SK-N-MC (cell line): Measurements from ENCODE around the gene DPH7.
"Not testable (repeated sequence)": the region's sequence is repeated elsewhere in the genome, so short reads cannot be mapped to it uniquely, and the experiment has no call there.

Experiments used
- DNase-seq: peaks from one replicate; pipeline ENCODE4 v3.0.0-alpha.2; 2011; ENCODE audit warnings: low read depth, low spot score
- H3K27ac ChIP-seq: fragments of 200-600 bp; sonication (generic); 2 replicates; pipeline ENCODE4 v1.5.1; 2016; ENCODE audit warnings: mixed run types
- H3K36me3 ChIP-seq: fragments of 200-600 bp; sonication (generic); 2 replicates; pipeline ENCODE4 v1.6.1; 2017; ENCODE audit warnings: antibody characterized with exemption, low read length, mixed read lengths; ENCODE audit not compliant: insufficient read depth
- H3K4me3 ChIP-seq: fragments of 200-600 bp; sonication (generic); 2 replicates; pipeline ENCODE4 v1.5.1; 2016
- H3K9ac ChIP-seq: fragments of 200-600 bp; sonication (generic); 2 replicates; pipeline ENCODE4 v1.8.0; 2017; ENCODE audit warnings: mixed run types, mixed read lengths; ENCODE audit not compliant: insufficient read length
- H3K9me3 ChIP-seq: fragments of 200-600 bp; sonication (generic); 2 replicates; pipeline ENCODE4 v1.6.1; 2017; ENCODE audit warnings: low read depth, mild to moderate bottlenecking, antibody characterized with exemption, low read length, moderate library complexity, mixed read lengths
- EZH2 ChIP-seq: fragments of 200-600 bp; sonication (generic); IDR thresholded peaks from one replicate; pipeline ENCODE4 v1.6.1; 2017; ENCODE audit warnings: antibody characterized with exemption
- FOXP2 ChIP-seq: optimal IDR thresholded peaks from 2 replicates; pipeline ENCODE3; 2011; ENCODE audit warnings: mild to moderate bottlenecking, moderate library complexity; ENCODE audit not compliant: insufficient read depth; ENCODE audit errors: extremely low read length, control extremely low read depth
- POLR2AphosphoS5 ChIP-seq: IDR thresholded peaks from 2 replicates; pipeline ENCODE4 v1.6.1; 2012; ENCODE audit warnings: mild to moderate bottlenecking, low read depth, low read length, borderline replicate concordance

The DPH7 gene

DNA sequence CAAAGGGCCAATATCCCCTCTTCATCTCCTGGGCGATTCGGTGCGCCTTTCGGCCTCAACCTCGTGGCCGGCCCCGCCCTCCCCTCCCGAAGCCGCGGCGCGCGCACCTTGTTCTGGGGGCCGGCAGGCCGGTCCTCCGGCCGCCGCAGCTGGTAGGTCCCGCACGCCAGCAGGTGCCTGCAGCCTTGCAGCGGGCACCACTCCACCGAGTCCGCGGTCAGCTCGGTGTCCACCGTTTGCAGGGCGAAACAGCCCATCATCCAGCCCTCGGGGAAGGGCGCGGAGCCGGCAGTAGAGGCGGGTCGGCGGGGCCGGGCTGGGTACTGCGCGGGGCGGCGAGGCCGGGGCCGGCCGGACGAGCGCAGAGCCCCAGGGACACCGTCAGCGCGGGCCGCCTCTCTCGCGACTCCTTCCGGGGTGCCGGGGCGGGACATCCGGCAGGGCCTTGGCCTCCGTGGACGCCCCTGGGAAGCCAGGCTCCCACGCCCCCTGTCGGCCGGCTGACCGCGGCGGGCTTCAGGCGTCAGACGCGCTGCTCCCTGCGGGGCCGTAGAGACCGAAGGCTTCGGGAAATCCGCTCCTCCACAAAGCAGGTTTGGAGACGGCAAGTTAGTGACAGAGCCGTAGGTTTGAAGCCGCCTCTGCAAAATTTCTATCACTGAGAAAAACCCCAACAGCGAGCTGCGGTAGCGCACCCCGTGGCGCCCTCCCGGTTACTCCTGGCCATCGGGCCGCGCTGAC is at the start of gene DPH7:
Gene DPH7, minus strand, starts transcription at position 408 of the 741 bp plus-strand sequence. Its CDS starts 148 bp downstream, at position 260.
- no peaks in the 10 kb centered on the region for H3K9me3 ChIP-seq
- peak within 1 kb of the TSS; percentile 79 for H3K27ac ChIP-seq
- TF ChIP-seq FOXP2 (peak; percentile 47), EZH2 (no peak), POLR2AphosphoS5 (peak; percentile 68)
- peaks cover 46% of the 10 kb centered on the region for H3K36me3 ChIP-seq
- H3K4me3 ChIP-seq, result peak within 1 kb of the TSS; percentile 99
- peak within 1 kb of the TSS; percentile 97 for H3K9ac ChIP-seq
- DNase-seq, result peak; percentile 3

DNA sequence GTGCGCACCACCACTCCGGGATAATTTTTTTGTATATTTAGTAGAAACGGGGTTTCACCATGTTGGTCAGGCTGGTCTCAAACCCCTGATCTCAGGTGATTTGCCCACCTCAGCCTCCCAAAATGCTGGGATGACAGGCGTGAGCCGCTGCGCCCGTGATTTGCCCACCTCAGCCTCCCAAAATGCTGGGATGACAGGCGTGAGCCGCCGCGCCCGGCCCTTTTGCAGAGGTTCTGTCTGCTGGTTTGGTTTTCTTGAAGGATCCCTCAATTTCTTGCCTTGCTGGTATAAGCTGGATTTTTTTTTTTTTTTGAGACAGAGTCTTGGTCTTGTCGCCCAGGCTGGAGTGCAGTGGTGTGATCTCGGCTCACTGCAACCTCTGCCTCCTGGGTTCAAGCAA is 48.7 kb upstream of the DPH7 start:
- not testable (repeated sequence) for H3K4me3 ChIP-seq, H3K9ac ChIP-seq, DNase-seq, H3K27ac ChIP-seq, H3K9me3 ChIP-seq, H3K36me3 ChIP-seq

DNA sequence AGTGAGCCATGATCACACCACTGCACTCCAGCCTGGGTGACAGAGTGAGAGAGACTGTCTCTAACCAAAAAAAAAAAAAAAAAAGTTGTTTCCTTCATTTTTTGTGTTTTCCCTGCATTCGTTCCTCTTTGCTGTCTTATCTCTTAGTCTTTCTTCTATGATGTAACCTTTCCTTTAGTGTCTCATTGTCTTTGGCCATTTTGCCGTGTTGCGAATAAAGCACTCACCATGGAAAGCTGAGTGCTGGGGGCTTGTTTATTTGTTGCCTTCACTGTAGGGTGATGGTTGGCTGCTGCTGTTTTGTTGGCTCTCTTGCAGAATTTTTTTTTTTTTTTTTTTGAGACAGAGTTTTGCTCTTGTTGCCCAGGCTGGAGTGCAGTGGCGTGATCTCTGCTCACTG is 47.7 kb upstream of the DPH7 start:
- Histone ChIP-seq H3K9me3 (no peaks in the 10 kb centered on the region), H3K9ac (no peak overlapping the region), H3K27ac (no peak overlapping the region), H3K36me3 (peaks cover under 1% of the 10 kb centered on the region), H3K4me3 (no peak overlapping the region)
- TF ChIP-seq EZH2, result no peak
- DNase-seq, result no peak

DNA sequence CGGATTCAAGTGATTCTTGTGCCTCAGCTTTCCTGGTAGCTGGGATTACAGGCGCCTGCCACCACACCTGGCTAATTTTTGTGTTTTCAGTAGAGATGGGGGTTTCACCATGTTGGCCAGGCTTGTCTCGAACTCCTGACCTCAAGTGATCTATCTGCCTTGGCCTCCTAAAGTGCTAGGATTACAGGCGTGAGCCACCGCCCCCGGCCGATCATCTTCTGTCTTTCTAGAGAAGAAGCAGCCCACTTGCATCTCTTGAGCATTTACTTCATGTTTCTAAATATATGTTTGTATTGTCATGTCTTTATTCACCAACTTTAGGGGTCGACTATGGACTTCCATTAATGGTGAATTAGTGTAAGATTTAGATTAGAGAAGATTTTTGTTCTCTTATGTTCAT is 43.5 kb upstream of the DPH7 start:
- H3K27ac ChIP-seq, H3K4me3 ChIP-seq, H3K36me3 ChIP-seq, H3K9me3 ChIP-seq, DNase-seq, H3K9ac ChIP-seq: not testable (repeated sequence)

DNA sequence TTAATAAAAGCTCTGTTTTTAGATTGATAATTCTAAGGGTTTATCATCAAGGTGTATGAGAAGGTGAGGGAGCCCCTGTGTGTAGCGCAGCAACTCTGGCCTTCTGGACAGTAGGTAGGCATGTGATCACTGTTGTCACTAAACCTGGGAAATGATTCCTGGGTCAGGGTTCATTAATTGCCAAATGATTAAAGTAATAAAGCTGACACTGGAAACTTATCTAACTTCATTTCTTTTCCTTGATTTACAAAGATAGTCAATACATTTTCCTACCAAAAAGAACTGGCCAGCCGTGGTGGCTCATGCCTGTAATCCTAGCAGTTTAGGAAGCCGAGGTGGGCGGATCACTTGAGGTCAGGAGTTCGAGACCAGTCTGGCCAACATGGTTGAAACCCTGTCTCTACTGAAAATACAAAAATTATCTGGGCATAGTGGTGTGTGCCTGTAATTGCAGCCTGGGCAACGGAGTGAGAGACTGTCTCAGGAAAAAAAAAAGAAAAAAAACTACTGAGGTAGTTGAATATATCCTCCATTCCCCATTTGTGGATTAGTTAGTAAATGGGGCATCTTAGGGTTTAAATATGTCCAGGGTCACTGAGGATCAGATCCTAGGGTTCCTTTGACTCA is 42.5 kb upstream of the DPH7 start:
- H3K9ac ChIP-seq, result no peak overlapping the region

DNA sequence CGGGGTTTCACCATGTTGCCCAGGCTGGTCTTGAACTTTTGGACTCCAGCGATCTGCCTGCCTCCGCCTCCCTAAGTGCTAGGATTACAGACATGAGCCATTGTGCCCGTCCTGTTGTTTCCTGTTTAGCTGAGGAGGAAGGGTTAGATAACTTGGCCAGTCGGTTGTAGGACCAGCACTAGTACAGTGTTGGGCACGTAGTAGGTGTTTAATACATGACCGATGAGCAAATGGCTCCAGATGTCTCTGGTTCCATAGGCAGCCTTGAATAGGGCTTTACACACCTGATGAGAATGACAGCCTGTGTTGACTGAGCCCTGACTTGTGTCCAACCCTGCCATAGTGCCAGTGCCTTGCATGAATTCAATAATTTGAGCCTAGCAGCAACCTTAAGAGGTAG is 41.9 kb upstream of the DPH7 start:
- Histone ChIP-seq H3K9me3 (no peaks in the 10 kb centered on the region), H3K27ac (no peak overlapping the region), H3K9ac (no peak overlapping the region), H3K4me3 (no peak overlapping the region), H3K36me3 (peaks cover 14% of the 10 kb centered on the region)
- no peak for DNase-seq
- TF ChIP-seq FOXP2 (no peak), EZH2 (no peak), POLR2AphosphoS5 (no peak)

More for the DNA sequence above, 42.5 kb upstream of the DPH7 start:
- TF ChIP-seq FOXP2 (no peak), EZH2 (no peak), POLR2AphosphoS5 (no peak)
- H3K9me3 ChIP-seq, result no peaks in the 10 kb centered on the region
- no peak overlapping the region for H3K4me3 ChIP-seq
- no peak for DNase-seq
- H3K27ac ChIP-seq, result no peak overlapping the region
- peaks cover 12% of the 10 kb centered on the region for H3K36me3 ChIP-seq

DNA sequence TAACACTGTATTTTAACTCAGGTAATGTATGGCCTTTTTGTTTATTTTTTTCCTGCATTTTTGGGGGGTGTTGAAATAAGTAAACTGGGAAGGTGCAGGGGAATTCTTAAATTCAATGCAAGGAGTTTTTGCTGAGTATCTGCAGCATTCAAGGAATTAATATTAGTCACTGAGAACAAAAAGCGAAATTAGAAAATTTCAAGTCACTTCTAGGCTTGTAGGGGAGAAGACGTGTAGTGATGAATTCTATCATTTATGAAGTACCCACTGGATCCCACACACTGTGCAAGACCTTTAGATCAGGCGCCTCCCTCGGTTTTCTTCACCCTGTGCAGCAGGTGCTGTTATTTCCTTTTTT is 41.3 kb upstream of the DPH7 start:
- no peak for DNase-seq
- TF ChIP-seq FOXP2 (no peak), EZH2 (no peak), POLR2AphosphoS5 (no peak)

DNA sequence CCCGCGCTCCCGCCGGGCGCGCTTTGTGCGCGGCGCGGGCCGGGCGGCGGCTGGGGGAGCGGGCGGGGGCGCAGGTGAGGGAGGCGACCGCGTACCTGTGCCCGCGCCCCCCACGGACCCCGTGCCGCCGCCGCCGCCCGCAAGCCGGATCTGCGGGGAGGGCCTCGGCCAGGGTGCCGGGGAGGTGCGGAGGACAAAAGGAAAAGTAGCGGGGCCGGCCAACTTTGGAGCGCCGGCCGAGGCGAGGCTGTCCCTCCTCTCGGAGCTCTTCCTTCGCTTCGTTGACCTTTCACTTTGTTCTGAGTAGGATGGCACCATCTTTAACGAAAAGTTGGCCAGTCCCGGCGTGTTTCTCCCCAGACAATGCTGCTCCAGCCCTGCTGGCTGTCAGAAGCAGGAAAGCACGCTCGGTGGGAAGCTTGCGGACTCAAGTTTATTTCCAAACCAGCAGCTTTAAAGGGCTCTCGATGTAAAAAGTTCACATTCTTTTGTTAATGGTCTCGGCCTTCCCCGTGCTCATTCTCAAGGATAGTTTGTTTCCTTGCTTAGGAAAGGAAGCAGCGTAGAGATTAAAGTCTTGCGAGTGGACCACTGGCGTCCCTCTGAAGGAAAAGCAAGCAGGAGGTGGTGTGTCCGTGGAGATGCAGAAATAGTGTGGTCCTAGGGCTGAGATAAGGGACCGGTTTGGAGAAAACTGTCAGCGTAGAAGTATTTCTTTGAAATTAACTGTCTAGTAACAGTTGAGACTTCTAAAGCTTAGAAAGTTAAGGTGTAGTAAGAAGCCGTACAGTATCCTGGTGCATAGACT is 40.7 kb upstream of the DPH7 start:
- peaks cover 19% of the 10 kb centered on the region for H3K36me3 ChIP-seq
- DNase-seq, result no peak
- peak overlapping the region; percentile 99 for H3K4me3 ChIP-seq
- H3K27ac ChIP-seq, result peak overlapping the region; percentile 34
- H3K9me3 ChIP-seq, result no peaks in the 10 kb centered on the region
- no peak for TF ChIP-seq FOXP2
- H3K9ac ChIP-seq, result peak overlapping the region; percentile 94

More for the DNA sequence above, 41.3 kb upstream of the DPH7 start:
- Histone ChIP-seq H3K36me3 (peaks cover 19% of the 10 kb centered on the region), H3K9me3 (no peaks in the 10 kb centered on the region), H3K4me3 (peak overlapping the region; percentile 99), H3K9ac (peak overlapping the region; percentile 94), H3K27ac (peak overlapping the region; percentile 34; the same call in 1 of the 2 replicates)
